NCI-H2196 treated with DMSO at 0.1 percent for 48 hours (cell line): ENCODE measurements around the gene TFIP11.
"Not testable (repeated sequence)": the region's sequence is repeated elsewhere in the genome, so short reads cannot be mapped to it uniquely, and the experiment has no call there.

Experiments
- DNase-seq: peaks from one replicate; lab custom pipeline; 2025; ENCODE audit not compliant: unreplicated experiment; lab: John Stamatoyannopoulos, UW

TFIP11 gene

GRCh38 chr22:26541167-26541819 lies 29.0 kb upstream of the TFIP11 start:
- DNase-seq, result no peak

DNA sequence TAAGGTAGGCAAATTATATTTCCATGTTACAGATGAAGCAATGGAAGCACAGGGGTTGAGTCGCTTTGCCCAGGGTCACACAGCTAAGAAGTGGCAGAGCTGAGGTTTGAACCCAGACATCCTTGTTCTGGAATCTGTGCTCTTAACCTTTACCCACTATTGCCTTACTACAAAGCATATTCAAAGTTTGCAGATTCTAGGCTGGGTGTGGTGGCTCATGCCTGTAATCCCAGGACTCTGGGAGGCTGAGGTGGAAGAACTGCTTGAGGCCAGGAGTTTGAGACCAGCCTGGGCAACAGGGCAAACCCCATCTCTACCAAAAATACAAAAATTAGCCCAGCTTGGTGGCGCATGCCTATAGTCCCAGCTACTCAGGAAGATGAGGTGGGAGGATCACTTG lies 27.8 kb upstream of the TFIP11 start:
- DNase-seq, result no peak

- no peak for DNase-seq
Observed at GRCh38 chr22:26536762-26537134, 24.5 kb upstream of the TFIP11 start.

DNA sequence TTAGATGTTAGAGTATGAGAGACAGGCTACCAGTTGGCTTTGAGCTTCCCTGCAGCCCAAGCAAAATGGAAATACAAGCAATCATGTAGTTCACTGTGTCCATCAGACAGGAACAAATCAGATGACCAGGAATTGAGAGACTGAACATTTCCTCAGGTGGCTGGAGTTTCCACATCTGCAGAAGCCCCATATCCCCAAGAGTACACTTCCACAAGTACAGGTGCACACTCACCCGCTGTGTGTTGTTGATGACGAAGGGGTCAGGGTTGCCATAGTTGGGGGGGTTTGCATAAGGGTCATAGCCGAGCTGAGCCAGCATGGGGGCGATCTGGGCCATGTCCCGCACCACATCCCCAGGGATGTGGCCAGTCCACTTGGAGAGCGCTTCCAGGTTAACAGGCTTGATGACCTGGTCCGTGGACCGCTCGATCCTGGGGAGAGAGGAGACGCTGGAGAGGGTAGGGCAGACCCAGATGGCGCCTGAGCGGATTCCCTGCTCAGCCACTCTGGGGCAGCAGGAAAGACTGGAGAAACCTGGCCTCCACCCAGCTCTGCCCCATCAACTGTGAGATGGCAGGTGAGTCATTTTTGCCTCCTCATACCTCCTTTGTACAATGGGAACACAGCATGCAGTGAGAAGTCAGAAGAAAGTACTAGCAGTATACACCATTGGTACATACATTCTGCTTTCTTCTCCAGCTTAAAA lies 23.9 kb upstream of the TFIP11 start:
- no peak for DNase-seq

GRCh38 chr22:26535603-26535908 lies 23.3 kb upstream of the TFIP11 start:
- no peak for DNase-seq

GRCh38 chr22:26534874-26535602 lies 22.8 kb upstream of the TFIP11 start:
- no peak for DNase-seq

DNA sequence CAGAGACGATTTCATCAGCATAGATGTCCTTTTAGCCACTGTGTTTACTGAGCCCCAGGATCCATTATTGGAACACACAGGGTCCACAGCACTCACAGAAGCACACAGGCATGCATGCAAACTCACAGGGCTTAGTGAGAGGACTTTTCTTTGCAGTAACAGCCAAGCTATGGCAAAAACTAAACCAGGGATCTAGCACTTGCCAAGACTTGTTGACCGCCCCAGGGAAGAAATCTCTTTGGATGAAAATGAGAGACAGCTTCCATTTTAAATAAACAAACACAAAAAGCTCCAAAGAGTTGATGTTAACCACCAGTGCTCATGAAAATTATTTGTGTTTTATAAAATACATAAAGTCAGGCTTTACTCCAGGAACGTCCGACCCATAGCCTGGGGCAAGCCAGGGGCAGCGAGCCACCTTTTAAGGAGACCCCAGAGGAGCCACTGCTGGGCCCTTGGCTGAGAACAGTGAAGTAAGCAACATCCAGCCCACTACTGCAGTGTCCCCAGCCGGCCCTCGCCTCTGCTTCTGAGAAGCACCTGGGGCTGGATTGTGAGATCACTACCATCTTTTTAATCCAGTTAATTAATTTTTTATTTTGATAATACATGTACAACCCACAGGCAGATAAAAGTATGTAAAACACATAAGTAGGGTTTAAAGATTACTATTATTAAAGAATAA lies 22.0 kb upstream of the TFIP11 start:
- no peak for DNase-seq

DNA sequence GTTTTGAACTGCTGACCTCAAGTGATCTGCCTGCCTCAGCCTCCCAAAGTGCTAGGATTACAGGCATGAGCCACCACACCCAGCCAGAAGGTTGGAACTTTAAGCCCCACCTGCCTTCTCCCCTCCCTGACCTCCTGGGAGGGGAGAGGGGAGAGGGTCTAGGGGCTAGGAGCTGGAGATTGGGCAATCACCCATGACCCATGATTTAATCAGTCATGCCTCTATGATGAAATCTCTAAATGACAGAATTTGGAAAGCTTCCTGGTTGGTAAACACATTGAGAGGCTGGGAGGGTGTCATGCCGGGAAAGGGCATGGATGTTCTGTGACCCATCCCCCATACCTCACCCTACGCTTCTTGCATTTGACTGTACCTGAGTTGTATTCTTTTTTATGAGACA lies 17.1 kb upstream of the TFIP11 start:
- peak; percentile 38 for DNase-seq

- DNase-seq, result not testable (repeated sequence)
Observed at GRCh38 chr22:26528518-26528917, 16.2 kb upstream of the TFIP11 start.

DNA sequence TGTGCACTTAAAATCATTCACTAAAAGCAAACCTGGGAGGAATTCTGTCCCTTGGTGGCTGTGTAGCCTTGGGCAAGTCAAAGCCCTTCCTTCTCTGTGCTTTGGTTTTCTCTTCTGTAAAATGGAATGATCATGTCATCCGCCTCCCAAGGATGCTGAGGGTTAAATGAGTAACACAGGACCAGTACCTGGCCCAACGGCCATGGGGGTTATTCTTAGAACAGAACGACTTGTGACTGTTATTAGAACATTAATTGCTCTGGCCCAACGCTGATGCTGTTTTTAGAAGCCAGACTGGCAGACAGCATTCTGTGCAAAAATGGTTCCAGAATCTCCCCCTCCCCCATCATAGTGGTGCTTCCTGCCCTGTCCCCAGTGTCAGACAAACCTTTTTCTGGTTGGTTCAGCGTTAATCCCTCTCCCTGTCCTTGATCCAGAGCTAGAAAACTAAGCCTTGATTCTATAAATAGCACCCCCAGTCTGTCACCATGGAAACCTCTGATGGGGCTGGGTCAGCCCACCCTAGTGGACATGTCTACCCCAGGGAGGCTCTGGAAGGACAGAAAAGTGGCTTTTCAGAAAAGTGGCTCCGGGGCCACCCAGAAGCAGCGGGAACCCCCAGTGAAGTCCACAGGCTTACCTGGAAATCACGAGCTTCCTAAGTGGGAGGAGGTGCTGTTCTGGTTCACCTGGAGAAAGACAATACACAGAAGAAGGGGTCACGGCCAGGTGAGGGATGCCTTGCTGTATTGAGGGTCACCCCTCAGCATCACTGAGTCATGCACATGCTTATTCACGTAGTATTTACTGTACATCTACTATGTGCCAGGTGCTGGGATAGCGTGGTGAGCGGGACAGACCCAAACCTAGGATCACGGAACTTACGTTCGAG lies 15.5 kb upstream of the TFIP11 start:
- no peak for DNase-seq

DNA sequence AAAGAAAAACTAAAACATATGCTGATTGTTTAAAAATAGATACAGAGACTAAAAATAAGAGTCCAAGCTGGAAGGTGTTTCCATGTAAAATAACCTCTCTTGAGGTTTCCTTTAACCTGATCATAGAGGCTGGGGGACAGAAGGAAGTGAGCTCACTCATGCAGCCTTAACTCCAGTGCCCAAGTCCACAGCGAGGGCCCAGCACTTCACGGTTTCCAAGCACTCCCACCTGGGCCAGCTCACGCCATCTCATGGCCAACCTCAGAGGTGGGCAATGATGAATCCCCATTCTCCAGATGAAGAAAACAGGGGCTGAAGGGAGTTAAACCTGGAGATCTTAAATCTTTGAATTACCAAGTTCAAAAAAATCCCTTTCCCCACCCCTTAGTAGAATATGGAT lies 14.9 kb upstream of the TFIP11 start:
- DNase-seq, result no peak

GRCh38 chr22:26525946-26526564 lies 13.8 kb upstream of the TFIP11 start:
- no peak for DNase-seq

DNA sequence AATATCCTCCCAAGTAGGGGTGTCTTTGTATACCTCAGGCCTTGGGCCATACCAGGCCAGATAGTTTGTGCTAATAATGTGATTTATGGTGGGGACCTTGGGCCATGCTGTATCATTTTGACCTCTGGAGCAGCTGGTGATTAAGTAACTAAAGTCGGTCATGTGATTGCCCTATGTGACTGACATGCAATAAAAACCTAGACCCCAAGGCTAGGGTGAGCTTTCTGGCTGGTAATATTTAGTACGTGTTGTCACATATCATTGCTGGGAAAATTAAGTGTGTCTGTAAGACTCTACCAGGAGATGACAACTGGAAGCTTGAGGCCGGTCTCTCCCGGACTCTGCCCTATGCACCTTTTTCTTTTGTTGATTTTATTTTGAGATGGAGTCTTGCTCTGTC lies 12.6 kb upstream of the TFIP11 start:
- DNase-seq, result no peak

DNA sequence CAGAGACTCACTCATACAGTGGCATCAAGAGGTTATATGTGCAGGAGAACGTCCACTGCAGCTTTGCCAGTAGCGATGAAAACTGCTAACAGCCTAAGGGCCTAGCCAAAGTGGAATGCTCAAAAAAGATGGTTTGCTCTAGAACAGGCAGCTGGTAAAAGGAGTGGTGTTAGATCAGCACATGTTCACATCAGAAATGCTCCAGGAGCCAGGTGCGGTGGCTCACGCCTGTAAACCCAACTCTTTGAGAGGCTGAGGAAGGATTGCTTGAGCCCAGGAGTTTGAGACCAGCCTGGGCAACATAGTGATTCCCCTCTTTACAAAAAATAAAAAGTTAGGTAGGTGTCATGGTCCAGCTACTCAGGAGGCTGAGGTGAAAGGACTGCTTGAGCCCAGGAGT lies 10.3 kb upstream of the TFIP11 start:
- DNase-seq, result no peak

DNA sequence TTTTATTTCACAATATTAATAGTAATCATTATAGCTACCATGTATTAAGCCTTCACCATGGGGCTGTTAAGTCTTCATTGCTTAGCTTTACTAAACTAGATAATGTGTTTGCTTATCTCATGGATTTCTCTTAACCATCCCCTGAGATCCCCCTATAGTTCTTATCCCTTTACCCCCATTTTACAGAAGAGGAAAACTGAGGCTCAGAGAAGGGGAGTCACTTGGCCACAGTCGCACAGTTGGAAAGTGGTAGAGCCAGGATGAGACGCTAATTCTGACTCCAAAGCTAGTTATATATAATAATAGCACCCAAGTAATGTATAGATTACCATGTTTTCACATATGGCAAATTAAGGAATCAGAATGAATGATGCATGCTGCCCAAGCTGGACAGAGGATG lies 9.7 kb upstream of the TFIP11 start:
- no peak for DNase-seq

DNA sequence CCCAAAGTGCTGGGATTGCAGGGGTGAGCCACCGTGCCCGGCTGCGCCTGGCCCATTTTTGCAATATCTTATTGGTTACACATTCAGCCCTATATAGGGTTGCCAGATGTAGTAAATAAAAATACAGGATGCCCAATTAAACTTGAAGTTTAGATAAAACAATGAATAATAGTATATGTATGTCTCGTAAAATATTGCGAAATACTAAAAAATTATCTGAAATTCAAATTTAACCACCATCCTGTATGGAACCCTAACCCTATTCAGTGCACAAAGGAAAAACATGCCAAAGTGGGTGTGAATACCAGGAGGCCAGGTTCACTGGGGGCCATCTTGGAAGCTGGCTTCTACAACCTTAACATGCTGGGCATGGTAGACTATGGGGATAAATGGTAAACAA lies 5.2 kb upstream of the TFIP11 start:
- no peak for DNase-seq

GRCh38 chr22:26516503-26516902 lies 4.2 kb upstream of the TFIP11 start:
- DNase-seq, result no peak

GRCh38 chr22:26515931-26516330 lies 3.7 kb upstream of the TFIP11 start:
- DNase-seq, result no peak

DNA sequence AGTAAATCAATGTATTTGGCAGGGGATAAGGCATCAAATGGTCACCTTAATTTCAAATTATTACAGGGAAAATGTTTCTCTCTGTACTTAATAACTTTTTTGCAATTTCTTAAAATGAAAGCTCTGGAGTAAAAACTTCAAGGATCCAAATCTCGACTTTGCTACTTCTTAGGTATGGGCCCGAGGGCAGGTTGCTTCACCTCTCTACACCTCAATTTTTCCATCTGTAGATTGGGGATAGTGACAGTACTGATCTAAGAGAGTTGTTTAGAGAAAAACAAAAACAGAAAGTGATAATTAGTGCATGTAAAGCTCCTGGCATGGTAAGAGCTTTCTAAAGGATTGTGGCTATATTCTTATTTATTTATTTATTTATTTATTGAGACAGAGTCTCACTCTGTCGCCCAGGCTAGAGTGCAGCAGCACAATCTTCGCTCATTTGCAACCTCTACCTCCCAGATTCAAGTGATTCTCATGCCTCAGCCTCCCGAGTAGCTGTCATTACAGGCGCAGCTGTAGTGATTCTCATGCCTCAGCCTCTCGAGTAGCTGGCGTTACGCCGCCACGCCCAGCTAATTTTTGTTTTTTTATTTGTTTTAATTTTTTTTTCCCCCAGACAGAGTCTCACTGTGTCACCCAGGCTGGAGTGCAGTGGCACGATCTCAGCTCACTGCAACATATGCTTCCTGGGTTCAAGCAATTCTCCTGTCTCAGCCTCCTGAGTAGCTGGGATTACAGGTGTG lies 2.3 kb upstream of the TFIP11 start:
- DNase-seq, result no peak

GRCh38 chr22:26513838-26514237 lies 1.6 kb upstream of the TFIP11 start:
- no peak for DNase-seq
